Stimulated activated CD4-positive, alpha-beta T cell treated with anti-CD3 and anti-CD28 coated beads, Interleukin-15, amount 100 ng/mL, for 1 hour (primary cell): ENCODE results near the gene PEMT.

Experiments
- DNase-seq, 2 donors: peaks; one replicate each; pipeline ENCODE4 v3.0.0-alpha.2; 2020; ENCODE audit warnings: low read depth in 1 of 2, low spot score in 1 of 2

Gene PEMT

GRCh38 chr17:17515934-17516930 is 75.3 kb downstream of the PEMT start:
- DNase-seq = no peak

GRCh38 chr17:17514993-17515933 is 76.2 kb downstream of the PEMT start:
- DNase-seq = no peak

GRCh38 chr17:17514361-17514992 is 77.0 kb downstream of the PEMT start:
- no peak for DNase-seq

DNA sequence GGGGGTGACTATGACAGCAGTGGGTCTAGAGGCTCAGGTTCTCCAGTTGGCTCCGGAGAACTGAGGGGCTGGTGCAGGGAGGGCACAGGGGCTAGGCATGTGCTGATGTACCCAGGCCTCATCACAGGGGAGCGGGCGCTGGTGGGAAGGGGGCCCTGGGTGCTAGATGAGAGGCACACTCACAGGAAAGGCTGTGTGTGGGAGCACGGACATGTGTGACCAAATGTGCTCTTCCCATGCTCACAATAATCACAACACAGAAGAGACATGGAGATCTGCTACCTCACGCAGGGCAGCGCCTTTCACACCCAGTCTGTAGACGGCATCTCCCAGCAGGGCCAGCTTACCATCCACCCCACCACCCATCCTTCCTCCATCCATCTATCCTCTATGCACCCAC is 77.9 kb downstream of the PEMT start:
- DNase-seq = no peak

GRCh38 chr17:17512866-17513265 is 78.6 kb downstream of the PEMT start:
- no peak for DNase-seq

DNA sequence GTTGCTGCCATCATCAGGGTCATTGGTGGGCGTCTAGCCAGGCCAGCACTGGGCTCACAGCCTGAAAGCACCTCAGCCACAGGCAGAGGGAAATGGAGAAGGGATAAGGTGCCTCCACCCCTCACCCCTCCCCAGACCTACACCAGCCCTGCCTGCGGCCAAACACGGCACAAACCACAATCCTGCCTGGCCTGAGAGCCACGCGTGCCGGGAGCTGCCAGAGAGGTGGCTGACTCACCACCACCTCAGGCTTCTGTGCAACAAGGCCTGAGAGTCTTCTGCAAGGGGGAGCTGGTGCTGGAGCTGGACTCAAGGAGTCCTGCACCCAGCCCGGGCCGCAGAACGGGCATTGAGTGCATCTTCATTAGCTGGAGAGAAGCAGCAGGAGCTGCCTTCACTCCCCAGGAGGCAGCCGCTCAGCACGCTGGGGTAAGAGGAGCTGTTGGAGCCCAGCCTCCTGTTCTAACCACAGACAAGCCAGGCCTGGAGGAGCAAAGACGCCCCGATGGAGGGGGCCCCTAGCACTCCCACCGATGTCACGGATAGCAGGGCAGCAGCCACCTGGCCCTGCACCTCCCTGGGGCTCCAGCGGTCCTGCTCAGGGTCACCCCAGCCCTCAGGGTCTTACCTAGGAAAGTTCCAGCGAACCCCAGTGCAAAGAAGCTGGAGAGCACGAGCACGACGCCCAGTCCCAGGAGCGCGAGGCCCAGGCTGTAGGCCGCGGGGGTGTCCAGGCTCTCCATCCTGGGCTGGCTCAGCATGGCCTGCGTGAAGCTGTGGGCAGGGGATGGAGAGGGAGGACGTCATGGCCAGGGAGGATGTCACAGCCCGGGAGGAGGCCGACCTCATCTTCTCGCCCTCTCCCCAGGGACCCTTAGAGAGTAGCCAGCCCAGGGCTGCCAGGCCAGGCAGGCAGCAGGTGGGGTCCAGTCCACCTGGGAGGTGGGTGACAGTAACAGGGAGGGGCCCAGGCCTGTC is 79.3 kb downstream of the PEMT start:
- no peak for DNase-seq

DNA sequence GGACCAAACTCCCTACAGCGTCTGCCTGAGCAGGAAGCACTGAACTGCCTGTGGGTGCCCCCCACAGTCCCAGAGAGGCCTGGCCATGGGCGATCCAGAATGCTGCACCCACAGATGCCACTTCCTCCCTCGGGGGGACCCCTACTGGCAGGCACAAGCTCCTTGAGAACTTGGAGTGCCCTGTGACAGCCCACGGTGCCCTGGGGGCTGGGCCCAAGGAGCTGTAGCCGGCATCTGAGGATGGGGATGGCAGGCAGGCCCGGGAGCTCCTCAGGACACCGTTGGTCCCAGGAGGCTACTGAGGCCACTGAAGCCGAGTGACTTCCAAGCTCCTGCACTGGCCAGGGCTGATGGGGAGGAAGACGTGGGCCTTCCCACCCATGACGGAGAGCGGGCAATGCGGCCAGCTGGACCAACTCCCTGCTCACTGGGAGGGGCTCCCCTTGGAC is 80.2 kb downstream of the PEMT start:
- no peak for DNase-seq

DNA sequence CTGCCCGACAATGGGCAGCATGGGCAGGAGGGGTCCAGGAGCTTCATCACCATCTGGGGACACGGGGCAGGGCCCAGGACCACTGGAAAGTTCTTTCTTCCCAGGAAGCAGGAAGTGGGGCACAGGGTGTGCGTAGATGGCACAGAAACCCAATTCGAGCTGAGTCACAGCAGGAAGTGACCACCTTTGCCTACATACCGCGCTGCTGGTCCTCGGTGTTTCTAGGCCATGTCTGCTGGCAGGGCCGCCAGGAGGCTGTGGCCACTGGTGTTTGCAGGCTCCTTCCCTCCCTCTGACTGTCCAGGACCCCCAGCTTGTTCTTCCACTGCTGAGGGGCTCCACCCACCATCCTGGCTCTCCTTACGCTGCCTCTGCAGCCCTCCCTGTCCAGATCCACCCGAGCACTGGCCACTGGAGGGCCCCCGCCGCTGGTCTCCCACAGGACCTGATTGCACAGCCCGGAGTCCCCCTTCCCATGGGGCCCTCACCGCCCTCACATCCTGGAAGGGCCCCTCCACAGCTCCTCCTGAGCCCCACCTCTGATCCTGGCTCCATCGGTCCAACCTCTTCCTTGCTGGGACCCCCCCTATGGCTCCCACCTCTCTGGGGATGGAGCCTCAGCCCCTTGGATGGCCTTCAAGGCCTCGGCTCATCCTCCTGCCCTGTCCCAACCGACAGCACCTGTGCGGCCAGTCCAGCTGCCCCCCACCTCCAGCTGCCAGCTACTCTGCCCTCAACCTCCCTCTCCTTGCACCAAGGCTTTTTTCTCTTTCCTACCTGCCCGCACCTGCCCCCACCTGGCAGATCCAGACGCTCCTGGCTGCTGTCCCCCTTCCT is 80.8 kb downstream of the PEMT start:
- DNase-seq = no peak

DNA sequence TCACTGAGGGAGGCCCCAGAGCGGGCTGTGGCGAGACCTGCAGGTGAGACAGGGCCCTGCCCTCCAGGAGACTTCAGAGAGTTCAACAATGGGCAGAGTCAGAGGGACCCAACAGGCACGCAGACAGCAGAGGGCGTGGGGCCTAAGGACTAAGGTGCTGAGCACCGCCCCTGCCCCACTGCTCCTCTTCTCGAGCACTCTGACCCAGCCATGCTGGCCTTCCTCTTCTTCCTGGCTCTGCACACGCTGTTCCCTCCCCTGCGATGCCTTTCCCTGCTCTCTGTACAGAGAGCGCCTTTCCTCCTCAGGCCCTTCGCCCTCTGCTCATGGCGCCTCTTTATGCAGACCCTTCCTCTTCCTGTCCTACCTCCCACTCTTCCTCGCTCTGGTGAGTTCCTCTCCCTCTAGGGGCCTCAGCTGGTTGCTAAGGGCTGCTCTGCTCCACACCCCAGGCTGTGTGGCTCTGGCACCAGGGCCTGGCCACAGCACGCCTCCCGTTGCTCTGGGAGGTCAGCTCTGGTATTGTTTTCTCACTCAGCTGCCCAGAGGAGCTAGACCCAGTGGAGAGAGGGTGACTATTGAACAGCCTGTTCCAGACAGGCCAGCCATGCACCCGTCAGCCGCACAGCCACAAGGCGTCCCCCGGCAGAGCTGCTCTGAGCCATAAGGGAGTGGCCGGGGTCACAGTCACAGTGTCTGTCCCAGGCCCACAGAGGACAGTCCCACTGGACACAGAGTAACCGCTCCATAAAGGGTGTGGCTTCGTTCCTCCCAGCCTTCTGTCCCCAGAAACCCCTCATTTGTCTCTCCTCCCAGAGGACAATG is 81.7 kb downstream of the PEMT start:
- DNase-seq = no peak

GRCh38 chr17:17508646-17509591 is 82.6 kb downstream of the PEMT start:
- DNase-seq = no peak

DNA sequence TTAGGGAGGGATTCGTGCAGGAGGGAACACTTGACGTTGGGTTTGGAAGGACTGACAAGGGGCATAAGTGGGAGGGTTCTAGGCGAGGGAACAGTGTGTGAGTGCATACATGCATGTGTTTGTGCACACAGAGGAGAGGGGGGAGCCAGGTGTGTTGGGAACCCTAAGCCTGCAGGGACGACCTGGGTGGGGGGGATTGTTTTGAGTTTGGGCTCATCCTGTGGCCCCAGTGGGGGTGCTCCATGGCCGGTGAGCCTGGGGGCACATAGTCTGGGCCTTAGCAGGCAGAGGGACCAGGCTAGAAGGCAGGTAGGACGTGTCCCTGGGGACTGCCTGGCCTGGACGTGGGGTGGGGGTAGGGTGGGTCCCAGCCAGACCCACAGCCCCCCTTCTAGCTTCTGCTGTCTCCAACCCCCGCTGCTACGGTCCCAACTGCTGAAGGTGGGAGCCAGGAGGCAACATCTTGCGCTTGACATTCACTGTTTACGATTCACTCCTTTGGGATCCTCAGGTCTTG is 83.4 kb downstream of the PEMT start:
- no peak for DNase-seq

DNA sequence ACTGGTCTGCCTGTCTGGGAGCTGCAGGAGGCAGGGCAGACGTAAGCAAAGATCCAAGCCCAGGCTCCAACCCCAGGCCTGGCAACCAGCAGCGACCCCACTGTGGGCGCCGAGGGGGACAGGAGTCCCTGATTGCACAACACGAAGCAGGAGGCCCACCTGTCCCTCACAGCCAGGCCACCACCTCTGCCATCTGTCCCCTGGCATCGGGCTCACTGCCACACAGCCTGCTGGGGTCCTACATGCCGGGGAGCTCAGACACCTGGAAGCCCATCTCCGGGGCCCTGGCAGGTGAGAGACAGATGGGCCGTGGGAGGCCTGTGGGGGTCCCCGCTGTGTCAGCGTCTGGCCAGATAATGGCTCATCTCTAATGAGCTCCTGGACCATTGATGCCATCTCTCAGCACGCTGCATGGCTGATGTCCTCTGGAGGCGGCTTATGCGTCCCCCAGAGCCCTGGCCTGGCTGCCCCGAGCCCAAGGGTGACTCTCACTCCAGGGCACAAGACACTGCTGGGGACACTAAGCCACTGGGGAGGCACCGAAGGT is 84.0 kb downstream of the PEMT start:
- no peak for DNase-seq

- no peak for DNase-seq
Observed at GRCh38 chr17:17506893-17507464, 84.5 kb downstream of the PEMT start.

GRCh38 chr17:17506181-17506741 is 85.2 kb downstream of the PEMT start:
- DNase-seq = no peak

GRCh38 chr17:17505610-17506171 is 85.8 kb downstream of the PEMT start:
- no peak for DNase-seq

GRCh38 chr17:17505151-17505550 is 86.4 kb downstream of the PEMT start:
- DNase-seq = no peak
